ENCODE data around the gene BHLHA15.

DNA sequence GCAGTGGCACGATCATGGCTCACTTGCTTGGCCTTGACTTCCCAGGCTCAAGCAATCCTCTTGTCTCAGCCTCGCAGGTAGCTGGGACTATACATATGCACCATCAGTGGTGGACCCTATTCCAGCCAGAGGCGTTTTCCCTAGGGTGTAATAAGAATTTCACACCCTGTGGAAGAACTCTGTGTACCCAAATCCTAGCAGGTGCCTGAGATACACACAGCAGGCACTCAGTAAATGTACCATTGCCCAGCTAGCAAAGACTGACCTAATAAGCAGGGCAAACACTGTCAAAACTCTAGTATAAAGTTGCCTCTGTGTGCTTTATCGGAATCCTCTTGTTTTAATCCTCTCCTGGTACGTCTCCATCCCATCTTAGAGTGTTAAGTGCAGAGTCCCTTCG, 33.7 kb upstream of the BHLHA15 start:
- TF ChIP-seq, protein P1, sequence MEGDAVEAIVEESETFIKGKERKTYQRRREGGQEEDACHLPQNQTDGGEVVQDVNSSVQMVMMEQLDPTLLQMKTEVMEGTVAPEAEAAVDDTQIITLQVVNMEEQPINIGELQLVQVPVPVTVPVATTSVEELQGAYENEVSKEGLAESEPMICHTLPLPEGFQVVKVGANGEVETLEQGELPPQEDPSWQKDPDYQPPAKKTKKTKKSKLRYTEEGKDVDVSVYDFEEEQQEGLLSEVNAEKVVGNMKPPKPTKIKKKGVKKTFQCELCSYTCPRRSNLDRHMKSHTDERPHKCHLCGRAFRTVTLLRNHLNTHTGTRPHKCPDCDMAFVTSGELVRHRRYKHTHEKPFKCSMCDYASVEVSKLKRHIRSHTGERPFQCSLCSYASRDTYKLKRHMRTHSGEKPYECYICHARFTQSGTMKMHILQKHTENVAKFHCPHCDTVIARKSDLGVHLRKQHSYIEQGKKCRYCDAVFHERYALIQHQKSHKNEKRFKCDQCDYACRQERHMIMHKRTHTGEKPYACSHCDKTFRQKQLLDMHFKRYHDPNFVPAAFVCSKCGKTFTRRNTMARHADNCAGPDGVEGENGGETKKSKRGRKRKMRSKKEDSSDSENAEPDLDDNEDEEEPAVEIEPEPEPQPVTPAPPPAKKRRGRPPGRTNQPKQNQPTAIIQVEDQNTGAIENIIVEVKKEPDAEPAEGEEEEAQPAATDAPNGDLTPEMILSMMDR (conservative IDR thresholded peaks at IDR 0.05 in 1 of 2, IDR thresholded peaks at IDR 0.05 in 1 of 2; ENCODE audit: low read depth in 1 of 2, low read length in 2 of 2) = no peak
- no peak for TF ChIP-seq EZH2 (IDR thresholded peaks at IDR 0.05; ENCODE audit: low read length, missing control alignments)
